H1 (cell line): ENCODE results near the gene ATP6V0A1.

Experiments used
- EP300 ChIP-seq, 2 experiments: IDR thresholded peaks; 1 replicate in 1 of 2; 2 replicates in 1 of 2; pipeline ENCODE4 v1.6.1; 2011 to 2012; ENCODE audit warnings: low read depth in 2 of 2, low read length in 2 of 2, mild to moderate bottlenecking in 2 of 2, borderline replicate concordance in 1 of 2, inconsistent platforms in 1 of 2, moderate library complexity in 1 of 2
- GABPA ChIP-seq: IDR thresholded peaks from 2 replicates; pipeline ENCODE4 v1.6.1; 2011; ENCODE audit warnings: mild to moderate bottlenecking, low read length, moderate library complexity, borderline replicate concordance; ENCODE audit not compliant: insufficient read depth
- HDAC2 ChIP-seq, 2 experiments: fragments of 300-600 bp in 1 of 2; sonication (generic) in 1 of 2; IDR thresholded peaks; 2 replicates each; pipeline ENCODE4 v1.6.1; 2011 to 2012; ENCODE audit warnings: low read depth in 2 of 2, low read length in 2 of 2, mild to moderate bottlenecking in 2 of 2, moderate library complexity in 2 of 2, borderline replicate concordance in 1 of 2, inconsistent platforms in 1 of 2
- POLR2A ChIP-seq, 2 experiments: IDR thresholded peaks; 1 replicate in 1 of 2; 2 replicates in 1 of 2; pipeline ENCODE4 v1.6.1; 2011; ENCODE audit warnings: low read depth in 2 of 2, low read length in 2 of 2, mild to moderate bottlenecking in 2 of 2; ENCODE audit errors: control extremely low read depth in 1 of 2
- RFX5 ChIP-seq: IDR thresholded peaks from 2 replicates; pipeline ENCODE4 v1.6.1; 2011; ENCODE audit warnings: low read depth, low read length, improper control_type of control experiment, borderline replicate concordance
- SP1 ChIP-seq: IDR thresholded peaks from 2 replicates; pipeline ENCODE4 v1.6.1; 2011; ENCODE audit warnings: low read depth, low read length
- YY1 ChIP-seq: IDR thresholded peaks from 2 replicates; pipeline ENCODE4 v1.6.1; 2011; ENCODE audit warnings: low read depth, mild to moderate bottlenecking, low read length
- ZNF274 ChIP-seq: IDR thresholded peaks from 2 replicates; pipeline ENCODE4 v1.7.0; 2012; ENCODE audit warnings: low read length, borderline replicate concordance; ENCODE audit errors: extremely low read depth
- TF ChIP-seq, protein P1 (sequence below): IDR thresholded peaks from 2 replicates; pipeline ENCODE4 v1.6.1; 2012; ENCODE audit warnings: inconsistent platforms
- TF ChIP-seq, protein P2 (sequence below), 3 experiments: IDR thresholded peaks; 1 replicate in 2 of 3; 2 replicates in 1 of 3; pipeline versions ENCODE4 v1.5.1 to v1.6.1; 2011; ENCODE audit warnings: low read length in 3 of 3, mild to moderate bottlenecking in 3 of 3, inconsistent platforms in 2 of 3, low read depth in 1 of 3, moderate library complexity in 1 of 3; ENCODE audit not compliant: insufficient read depth in 1 of 3; ENCODE audit errors: control extremely low read depth in 1 of 3

DNA sequence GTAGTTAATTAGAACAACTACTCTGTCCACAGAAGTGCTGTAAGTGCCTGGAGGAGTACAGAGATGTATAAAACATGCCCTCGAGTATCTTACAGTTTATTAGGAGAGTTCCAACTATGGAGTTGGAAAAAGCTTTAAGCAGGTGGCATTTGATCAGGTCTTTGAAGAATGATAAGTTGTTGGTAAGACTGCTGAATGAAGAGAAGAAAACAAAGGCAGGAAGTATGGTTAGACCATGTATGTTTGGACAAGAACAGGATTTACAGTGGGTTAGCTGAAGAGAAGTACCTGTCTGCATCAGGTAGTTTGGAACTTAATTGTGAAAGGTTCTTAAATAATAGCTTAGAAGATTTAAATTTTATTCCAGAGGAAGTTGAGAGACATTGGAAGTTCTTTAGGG lies 29.4 kb downstream of the ATP6V0A1 start:
- TF ChIP-seq GABPA, result no peak
- no peak for TF ChIP-seq HDAC2 (IDR thresholded peaks at IDR 0.05; ENCODE audit: borderline replicate concordance in 1 of 2, low read depth in 2 of 2, low read length in 2 of 2)
- no peak for TF ChIP-seq SP1
- no peak for TF ChIP-seq POLR2A (IDR thresholded peaks at IDR 0.05; ENCODE audit: control extremely low read depth in 1 of 2, low read depth in 2 of 2, low read length in 2 of 2)
- TF ChIP-seq, protein P1, sequence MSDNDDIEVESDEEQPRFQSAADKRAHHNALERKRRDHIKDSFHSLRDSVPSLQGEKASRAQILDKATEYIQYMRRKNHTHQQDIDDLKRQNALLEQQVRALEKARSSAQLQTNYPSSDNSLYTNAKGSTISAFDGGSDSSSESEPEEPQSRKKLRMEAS, result no peak
- TF ChIP-seq, protein P2, sequence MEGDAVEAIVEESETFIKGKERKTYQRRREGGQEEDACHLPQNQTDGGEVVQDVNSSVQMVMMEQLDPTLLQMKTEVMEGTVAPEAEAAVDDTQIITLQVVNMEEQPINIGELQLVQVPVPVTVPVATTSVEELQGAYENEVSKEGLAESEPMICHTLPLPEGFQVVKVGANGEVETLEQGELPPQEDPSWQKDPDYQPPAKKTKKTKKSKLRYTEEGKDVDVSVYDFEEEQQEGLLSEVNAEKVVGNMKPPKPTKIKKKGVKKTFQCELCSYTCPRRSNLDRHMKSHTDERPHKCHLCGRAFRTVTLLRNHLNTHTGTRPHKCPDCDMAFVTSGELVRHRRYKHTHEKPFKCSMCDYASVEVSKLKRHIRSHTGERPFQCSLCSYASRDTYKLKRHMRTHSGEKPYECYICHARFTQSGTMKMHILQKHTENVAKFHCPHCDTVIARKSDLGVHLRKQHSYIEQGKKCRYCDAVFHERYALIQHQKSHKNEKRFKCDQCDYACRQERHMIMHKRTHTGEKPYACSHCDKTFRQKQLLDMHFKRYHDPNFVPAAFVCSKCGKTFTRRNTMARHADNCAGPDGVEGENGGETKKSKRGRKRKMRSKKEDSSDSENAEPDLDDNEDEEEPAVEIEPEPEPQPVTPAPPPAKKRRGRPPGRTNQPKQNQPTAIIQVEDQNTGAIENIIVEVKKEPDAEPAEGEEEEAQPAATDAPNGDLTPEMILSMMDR (IDR thresholded peaks at IDR 0.05; ENCODE audit: control extremely low read depth in 1 of 3, insufficient read depth in 1 of 3, low read depth in 1 of 3, low read length in 3 of 3), result no peak
- no peak for TF ChIP-seq RFX5
- TF ChIP-seq YY1, result no peak
- no peak for TF ChIP-seq EP300 (IDR thresholded peaks at IDR 0.05; ENCODE audit: borderline replicate concordance in 1 of 2, low read depth in 2 of 2, low read length in 2 of 2)
- no peak for TF ChIP-seq ZNF274
